HEK293T (cell line): ENCODE measurements around the gene SLC31A1.

Experiments used
- ELF4 ChIP-seq: fragments of 450-650 bp; IDR thresholded peaks from 2 replicates; pipeline ENCODE4 v1.6.1; 2017; ENCODE audit warnings: antibody characterized with exemption
- FOXK2 ChIP-seq: fragments of 450-650 bp; IDR thresholded peaks from 2 replicates; pipeline ENCODE4 v1.6.1; 2016; ENCODE audit warnings: mild to moderate bottlenecking
- FOXM1 ChIP-seq: fragments of 450-650 bp; IDR thresholded peaks from 2 replicates; pipeline ENCODE4 v1.6.1; 2017; ENCODE audit warnings: mild to moderate bottlenecking, borderline replicate concordance
- HDGF ChIP-seq: fragments of 450-650 bp; IDR thresholded peaks from 2 replicates; pipeline ENCODE4 v1.6.1; 2017; ENCODE audit warnings: antibody characterized with exemption, borderline replicate concordance
- LEF1 ChIP-seq: fragments of 450-650 bp; IDR thresholded peaks from 2 replicates; pipeline ENCODE4 v1.6.1; 2017; ENCODE audit warnings: mild to moderate bottlenecking, borderline replicate concordance
- NFRKB ChIP-seq: fragments of 450-650 bp; IDR thresholded peaks from 2 replicates; pipeline ENCODE4 v1.6.1; 2016; ENCODE audit warnings: mild to moderate bottlenecking, moderate library complexity
- SUZ12 ChIP-seq: fragments of 450-650 bp; IDR thresholded peaks from 2 replicates; pipeline ENCODE4 v1.6.1; 2016; ENCODE audit warnings: mild to moderate bottlenecking
- TARDBP ChIP-seq: fragments of 450-650 bp; IDR thresholded peaks from 2 replicates; pipeline ENCODE4 v1.6.1; 2016
- ZNF384 ChIP-seq: fragments of 450-650 bp; IDR thresholded peaks from 2 replicates; pipeline ENCODE4 v1.6.1; 2016

DNA sequence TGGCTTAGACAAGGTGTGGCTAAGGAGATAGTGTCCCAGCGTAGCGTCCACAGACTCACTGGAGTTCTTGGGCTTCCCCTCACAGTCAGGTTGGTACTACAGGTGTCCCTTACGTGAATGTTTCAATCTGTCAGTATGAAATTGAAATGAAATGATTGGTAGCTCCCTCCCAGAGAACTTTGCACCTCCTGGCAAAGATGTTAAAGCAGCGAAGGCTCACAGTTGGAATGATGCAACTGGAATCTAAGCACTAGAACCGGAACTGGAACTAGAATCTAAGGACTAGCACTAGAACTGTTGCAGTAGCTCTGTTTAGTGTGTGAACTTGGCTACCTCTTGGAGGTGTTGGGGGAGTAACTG lies 1.1 kb downstream of the SLC31A1 start:
- no peak for TF ChIP-seq NFRKB
- no peak for TF ChIP-seq ELF4
- TF ChIP-seq LEF1 = no peak
- no peak for TF ChIP-seq FOXK2
- TF ChIP-seq HDGF = no peak
- TF ChIP-seq ZNF384 = no peak
- no peak for TF ChIP-seq SUZ12
- no peak for TF ChIP-seq TARDBP
- no peak for TF ChIP-seq FOXM1
